BE2C (cell line): Measurements from ENCODE around the gene MYBPC3.

Experiments used
- DNase-seq: peaks from one replicate; pipeline ENCODE4 v3.0.0-alpha.2; 2020
- H3K27me3 ChIP-seq: fragments of 250-450 bp; sonication (Bioruptor Pico); 2 replicates; pipeline ENCODE4 v1.5.1; 2020; ENCODE audit warnings: mild to moderate bottlenecking
- H3K36me3 ChIP-seq: fragments of 250-450 bp; sonication (Bioruptor Pico); 2 replicates; pipeline ENCODE4 v1.5.1; 2020; ENCODE audit warnings: mild to moderate bottlenecking
- H3K4me1 ChIP-seq: fragments of 250-450 bp; sonication (Bioruptor Pico); 2 replicates; pipeline ENCODE4 v1.5.1; 2020
- H3K4me3 ChIP-seq: 2 replicates; pipeline ENCODE4 v1.5.1; 2011; ENCODE audit warnings: low read depth, low read length
- H3K9me3 ChIP-seq: fragments of 250-450 bp; sonication (Bioruptor Pico); 2 replicates; pipeline ENCODE4 v1.5.1; 2020
- TF ChIP-seq, protein P1 (sequence below): IDR thresholded peaks from 2 replicates; pipeline ENCODE4 v1.5.1; 2012; ENCODE audit warnings: mild to moderate bottlenecking, low read depth, low read length

Gene MYBPC3

GRCh38 chr11:47395223-47396048 lies 42.9 kb upstream of the MYBPC3 start:
- TF ChIP-seq, protein P1, sequence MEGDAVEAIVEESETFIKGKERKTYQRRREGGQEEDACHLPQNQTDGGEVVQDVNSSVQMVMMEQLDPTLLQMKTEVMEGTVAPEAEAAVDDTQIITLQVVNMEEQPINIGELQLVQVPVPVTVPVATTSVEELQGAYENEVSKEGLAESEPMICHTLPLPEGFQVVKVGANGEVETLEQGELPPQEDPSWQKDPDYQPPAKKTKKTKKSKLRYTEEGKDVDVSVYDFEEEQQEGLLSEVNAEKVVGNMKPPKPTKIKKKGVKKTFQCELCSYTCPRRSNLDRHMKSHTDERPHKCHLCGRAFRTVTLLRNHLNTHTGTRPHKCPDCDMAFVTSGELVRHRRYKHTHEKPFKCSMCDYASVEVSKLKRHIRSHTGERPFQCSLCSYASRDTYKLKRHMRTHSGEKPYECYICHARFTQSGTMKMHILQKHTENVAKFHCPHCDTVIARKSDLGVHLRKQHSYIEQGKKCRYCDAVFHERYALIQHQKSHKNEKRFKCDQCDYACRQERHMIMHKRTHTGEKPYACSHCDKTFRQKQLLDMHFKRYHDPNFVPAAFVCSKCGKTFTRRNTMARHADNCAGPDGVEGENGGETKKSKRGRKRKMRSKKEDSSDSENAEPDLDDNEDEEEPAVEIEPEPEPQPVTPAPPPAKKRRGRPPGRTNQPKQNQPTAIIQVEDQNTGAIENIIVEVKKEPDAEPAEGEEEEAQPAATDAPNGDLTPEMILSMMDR = no peak
- no peak for DNase-seq
- no peaks in the 10 kb centered on the region for H3K36me3 ChIP-seq
- H3K4me1 ChIP-seq = no peaks in the 10 kb centered on the region
- no peak overlapping the region for H3K4me3 ChIP-seq
- no peaks in the 10 kb centered on the region for H3K27me3 ChIP-seq
- H3K9me3 ChIP-seq = no peaks in the 10 kb centered on the region

- Histone ChIP-seq H3K27me3 (no peaks in the 10 kb centered on the region), H3K4me3 (no peak overlapping the region), H3K4me1 (no peaks in the 10 kb centered on the region), H3K36me3 (no peaks in the 10 kb centered on the region), H3K9me3 (no peaks in the 10 kb centered on the region)
- TF ChIP-seq, protein P1 = no peak
- DNase-seq = no peak
These were observed 42.1 kb upstream of the MYBPC3 start for GRCh38 chr11:47394322-47395222.

- TF ChIP-seq, protein P1 = no peak
These were observed 41.5 kb upstream of the MYBPC3 start for GRCh38 chr11:47394050-47394321.

GRCh38 chr11:47393163-47394049 lies 40.9 kb upstream of the MYBPC3 start:
- no peak for DNase-seq
- TF ChIP-seq, protein P1 = no peak
- Histone ChIP-seq H3K36me3 (no peaks in the 10 kb centered on the region), H3K27me3 (no peaks in the 10 kb centered on the region), H3K9me3 (no peaks in the 10 kb centered on the region), H3K4me3 (no peak overlapping the region), H3K4me1 (no peaks in the 10 kb centered on the region)

More at GRCh38 chr11:47394050-47394321, 41.5 kb upstream of the MYBPC3 start:
- DNase-seq = no peak
- no peaks in the 10 kb centered on the region for H3K27me3 ChIP-seq
- no peaks in the 10 kb centered on the region for H3K36me3 ChIP-seq
- H3K9me3 ChIP-seq = no peaks in the 10 kb centered on the region
- no peaks in the 10 kb centered on the region for H3K4me1 ChIP-seq
- no peak overlapping the region for H3K4me3 ChIP-seq

DNA sequence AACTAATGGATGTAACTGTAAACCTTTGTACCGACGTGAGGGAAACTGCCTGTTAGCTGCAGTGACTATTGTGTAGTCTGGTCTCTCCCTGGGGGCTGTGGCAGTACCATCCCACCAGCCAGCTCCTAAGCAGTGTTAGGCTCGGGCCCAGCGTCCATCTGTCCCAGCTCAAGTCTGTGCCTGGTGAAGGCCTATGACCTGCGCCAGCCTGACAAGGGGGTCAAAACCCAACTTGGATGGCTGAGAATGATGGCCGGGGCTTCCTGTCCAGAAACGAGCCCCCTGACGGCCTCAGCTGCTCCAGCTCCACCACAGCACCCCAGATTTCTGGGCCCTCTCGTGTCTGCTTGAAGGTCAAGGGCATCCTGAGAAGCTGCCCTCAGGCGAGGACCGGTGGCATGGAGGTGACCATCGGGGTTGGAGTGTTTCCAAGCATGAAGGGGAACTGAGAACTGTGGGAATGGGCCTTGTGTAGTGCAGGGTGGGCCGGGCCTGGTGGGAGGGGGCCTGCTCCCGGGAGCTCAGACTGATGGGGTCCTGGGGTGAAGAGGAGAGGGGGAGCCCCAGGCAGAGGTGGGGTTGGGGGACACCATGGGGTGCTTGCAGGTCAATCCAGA lies 40.2 kb upstream of the MYBPC3 start:
- Histone ChIP-seq H3K36me3 (no peaks in the 10 kb centered on the region), H3K27me3 (no peaks in the 10 kb centered on the region), H3K4me3 (no peak overlapping the region), H3K4me1 (no peaks in the 10 kb centered on the region), H3K9me3 (no peaks in the 10 kb centered on the region)
- no peak for DNase-seq
- TF ChIP-seq, protein P1 = no peak
